Psoas muscle (tissue), 8 donors: ENCODE measurements around the gene MTMR2. TPM values are rescaled to one million over a fixed set of nuclear protein-coding genes. Genes with fewer than 3 reads are reported as not detected.
A peak's percentile ranks its signal among the peaks of the same experiment; 100 is the strongest.

Source experiments
- ATAC-seq, 4 donors: fragments of 200-7000 bp; cut with Tn5 transposase; one replicate each; pipeline ENCODE4 v1.9.1; 2020; ENCODE audit warnings: moderate library complexity in 3 of 4, mild to moderate bottlenecking in 2 of 4
- DNase-seq, 2 donors: peaks; one replicate each; pipeline ENCODE4 v3.0.0-alpha.2; 2020
- H3K27ac ChIP-seq: fragments of 200-600 bp; one replicate; pipeline ENCODE4 v1.8.0; 2022
- H3K27me3 ChIP-seq, 3 donors: fragments of 200-600 bp in 1 of 3; one replicate each; pipeline versions ENCODE4 v1.6.1 to v1.8.0; 2013 to 2022; ENCODE audit warnings: low read length in 2 of 3, mild to moderate bottlenecking in 2 of 3, moderate library complexity in 1 of 3; ENCODE audit not compliant: insufficient read depth in 3 of 3
- H3K36me3 ChIP-seq, 2 donors: fragments of 200-600 bp in 1 of 2; one replicate each; pipeline versions ENCODE4 v1.6.1 to v1.8.0; 2013 to 2022; ENCODE audit warnings: low read depth in 1 of 2, mild to moderate bottlenecking in 1 of 2, moderate library complexity in 1 of 2; ENCODE audit not compliant: insufficient read depth in 1 of 2
- H3K4me1 ChIP-seq: fragments of 200-600 bp; one replicate; pipeline ENCODE4 v1.8.0; 2022
- H3K4me3 ChIP-seq: fragments of 200-600 bp; one replicate; pipeline ENCODE4 v1.8.0; 2022; ENCODE audit warnings: mild to moderate bottlenecking
- H3K9me3 ChIP-seq: fragments of 200-600 bp; one replicate; pipeline ENCODE4 v1.8.0; 2022
- WGBS, 3 donors: extraction: QIAGEN DNeasy Blood & Tissue Kit; methylation state at CpG; one replicate each; pipeline versions ENCODE4 v1.1.6 to v1.1.7; 2013; 5-methylcytosine and 5-hydroxymethylcytosine counted together
- intact Hi-C, 2 donors: fragments of 100-400 bp; cut with DNase I; formaldehyde crosslinking; loops; one replicate each; pipeline versions ENCODE4 v1.11.0 to v1.14.2; 2022
- polyA plus RNA-seq, 3 donors: library from polyadenylated mRNA; stranded (reverse); fragments of 200-250 nt; gene quantifications; one replicate each; pipeline ENCODE4 v1.2.3, GENCODE V29; 2013
- total RNA-seq, 4 donors: library from RNA; stranded (reverse); fragmentation: NEBNext Ultra II Directional in 2 of 4; extraction: Animal tissue kit (Norgen Biotek cat#: 25700) in 2 of 4; gene quantifications; one replicate each; pipeline versions ENCODE4 v1.2.1 to v1.2.4, GENCODE V29; 2021 to 2023
- TF ChIP-seq, protein P1 (sequence below): fragments of 200-600 bp; IDR thresholded peaks from one replicate; pipeline ENCODE4 v1.8.0; 2022; ENCODE audit warnings: antibody characterized with exemption
- donor health status: healthy with polysubstance abuse.
- donor health status: DM: no; HTN: no; CAD: no; lungs with moderate emphysema.
- donor health status: Bipolar disorder and iron deficiency.
- donor health status: healthy.
- donor health status: DM: yes; HTN: yes; CAD: no.
- donor health status: DM: no; HTN: no; CAD: no.
- donor health status: DM: no; HTN: no; CAD: no.
- donor health status: DM: yes; HTN: yes; CAD: no.

MTMR2 gene
- total and polyA plus RNA-seq, 7 donors: 5.4 to 9.9 (median 7.7) TPM

DNA sequence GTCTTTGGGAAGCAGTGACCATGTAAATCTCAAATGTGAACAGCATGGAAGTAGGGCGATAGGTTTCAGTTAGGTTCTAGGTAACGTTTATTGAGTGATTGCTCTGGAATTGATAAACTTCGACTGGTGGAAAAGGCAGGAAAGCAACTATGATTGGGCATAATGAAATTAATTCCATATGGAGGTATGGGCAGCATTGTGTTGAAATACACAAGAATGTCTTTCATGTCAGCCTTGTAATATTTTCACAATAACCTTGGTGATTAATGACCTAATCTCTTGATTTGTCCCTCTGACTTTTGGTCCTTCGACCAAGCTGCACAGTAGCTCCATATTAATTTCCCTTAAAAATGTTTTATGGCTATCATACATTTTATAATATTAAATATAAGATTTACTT, 130.8 kb downstream of the MTMR2 start:
- Histone ChIP-seq H3K27ac (no peak overlapping the region), H3K27me3 (no peaks in the 10 kb centered on the region), H3K4me1 (peaks cover 17% of the 10 kb centered on the region), H3K9me3 (no peaks in the 10 kb centered on the region), H3K36me3 (peaks cover 0 to 1% of the 10 kb centered on the region in 2 donors), H3K4me3 (no peak overlapping the region)
- WGBS, 3 donors: 87 to 91% (median 88%) methylated on average over 4 of the region's 4 CpGs
- TF ChIP-seq, protein P1, sequence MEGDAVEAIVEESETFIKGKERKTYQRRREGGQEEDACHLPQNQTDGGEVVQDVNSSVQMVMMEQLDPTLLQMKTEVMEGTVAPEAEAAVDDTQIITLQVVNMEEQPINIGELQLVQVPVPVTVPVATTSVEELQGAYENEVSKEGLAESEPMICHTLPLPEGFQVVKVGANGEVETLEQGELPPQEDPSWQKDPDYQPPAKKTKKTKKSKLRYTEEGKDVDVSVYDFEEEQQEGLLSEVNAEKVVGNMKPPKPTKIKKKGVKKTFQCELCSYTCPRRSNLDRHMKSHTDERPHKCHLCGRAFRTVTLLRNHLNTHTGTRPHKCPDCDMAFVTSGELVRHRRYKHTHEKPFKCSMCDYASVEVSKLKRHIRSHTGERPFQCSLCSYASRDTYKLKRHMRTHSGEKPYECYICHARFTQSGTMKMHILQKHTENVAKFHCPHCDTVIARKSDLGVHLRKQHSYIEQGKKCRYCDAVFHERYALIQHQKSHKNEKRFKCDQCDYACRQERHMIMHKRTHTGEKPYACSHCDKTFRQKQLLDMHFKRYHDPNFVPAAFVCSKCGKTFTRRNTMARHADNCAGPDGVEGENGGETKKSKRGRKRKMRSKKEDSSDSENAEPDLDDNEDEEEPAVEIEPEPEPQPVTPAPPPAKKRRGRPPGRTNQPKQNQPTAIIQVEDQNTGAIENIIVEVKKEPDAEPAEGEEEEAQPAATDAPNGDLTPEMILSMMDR: no peak
- intact Hi-C loops: loop anchor here in 1 of 2 donors (5.0 kb wide), 1 partner anchor 821 kb away; the partner anchor contains the start of genes CWC15 and KDM4D
- ATAC-seq: no peak
- DNase-seq: no peak

DNA sequence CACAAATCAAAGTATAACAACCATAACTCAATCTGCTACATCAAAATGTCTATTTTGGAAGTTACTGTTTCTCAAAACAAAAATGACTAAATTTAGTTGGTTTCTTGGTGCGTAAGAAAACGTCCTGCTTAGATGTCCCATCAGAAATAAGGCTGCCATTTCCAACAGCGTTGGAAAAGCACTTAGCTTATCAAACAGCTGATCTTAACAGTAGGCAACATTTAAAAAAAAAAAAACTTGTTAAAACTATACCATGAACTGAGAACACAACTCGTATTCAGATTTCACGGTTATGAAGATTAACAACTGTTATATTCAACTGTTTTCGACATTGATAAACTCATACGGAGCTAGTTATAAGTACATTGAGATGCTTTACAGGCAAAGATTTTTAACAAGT, 131.2 kb downstream of the MTMR2 start:
- H3K27ac ChIP-seq: no peak overlapping the region
- H3K4me1 ChIP-seq: peaks cover 20% of the 10 kb centered on the region
- WGBS, 3 donors: 89 to 90% (median 90%) methylated on average over 7 of the region's 7 CpGs
- no peak for DNase-seq
- intact Hi-C loops: loop anchor here in 1 of 2 donors (5.0 kb wide), 1 partner anchor 820 kb away; the partner anchor contains the start of genes CWC15 and KDM4D
- TF ChIP-seq, protein P1: no peak
- ATAC-seq: no peak
- no peaks in the 10 kb centered on the region for H3K9me3 ChIP-seq
- H3K27me3 ChIP-seq: no peaks in the 10 kb centered on the region
- H3K36me3 ChIP-seq: peaks cover 0 to 5% of the 10 kb centered on the region in 2 donors
- H3K4me3 ChIP-seq: no peak overlapping the region

DNA sequence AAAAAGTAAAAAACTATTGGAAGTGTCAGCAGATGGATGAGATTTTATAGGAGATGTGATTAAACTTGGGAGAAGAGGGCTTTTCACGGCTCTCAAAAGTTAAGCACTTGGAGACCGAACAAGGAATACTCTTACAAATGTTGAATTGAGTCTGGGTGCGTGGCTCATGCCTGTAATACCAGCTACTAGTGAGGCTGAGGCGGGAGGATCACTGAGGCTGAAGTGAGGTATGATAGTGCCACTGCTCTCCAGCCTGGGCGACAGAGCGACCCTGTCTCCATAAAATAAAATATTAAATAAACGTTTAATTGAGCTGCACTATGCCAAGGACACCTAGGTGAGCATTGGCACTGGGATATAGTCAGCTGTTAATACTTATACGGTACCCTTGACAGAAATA, 131.7 kb downstream of the MTMR2 start:
- intact Hi-C loops: loop anchor here in 1 of 2 donors (5.0 kb wide), 1 partner anchor 820 kb away; the partner anchor contains the start of genes CWC15 and KDM4D
- ATAC-seq (no peak), DNase-seq (no peak)
- whole genome bisulfite sequencing, 3 donors: 81 to 86% (median 84%) methylated on average over 8 of the region's 8 CpGs
- Histone ChIP-seq H3K36me3 (peaks cover 0 to 10% of the 10 kb centered on the region in 2 donors), H3K9me3 (no peaks in the 10 kb centered on the region), H3K27me3 (no peaks in the 10 kb centered on the region), H3K4me1 (peaks cover 20% of the 10 kb centered on the region), H3K27ac (no peak overlapping the region), H3K4me3 (peak overlapping the region; percentile 73)
- TF ChIP-seq, protein P1: no peak

DNA sequence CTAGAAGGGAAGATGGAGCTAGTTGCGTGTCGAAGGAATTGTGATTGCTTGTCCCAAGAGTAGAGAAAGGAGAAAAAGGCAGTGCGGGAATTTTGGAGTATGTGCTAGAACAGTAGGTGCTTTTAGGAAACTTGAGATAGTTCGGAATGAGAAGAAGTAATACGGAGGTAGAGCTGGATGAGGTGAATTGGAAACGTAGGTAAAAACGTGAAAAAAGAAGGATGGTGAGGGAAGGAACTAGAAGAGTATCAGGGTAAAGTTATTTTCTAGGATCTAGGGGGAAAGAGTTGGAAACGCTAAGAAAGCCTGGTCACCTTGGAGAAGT, 132.2 kb downstream of the MTMR2 start:
- H3K4me3 ChIP-seq: peak overlapping the region; percentile 73
- no peaks in the 10 kb centered on the region for H3K9me3 ChIP-seq
- no peak for ATAC-seq
- H3K27me3 ChIP-seq: no peaks in the 10 kb centered on the region
- peaks cover 20% of the 10 kb centered on the region for H3K4me1 ChIP-seq
- TF ChIP-seq, protein P1: no peak
- intact Hi-C loops: loop anchor here in 1 of 2 donors (5.0 kb wide), 1 partner anchor 819 kb away; the partner anchor contains the start of genes CWC15 and KDM4D
- DNase-seq: no peak
- no peak overlapping the region for H3K27ac ChIP-seq
- peaks cover 0 to 16% of the 10 kb centered on the region in 2 donors for H3K36me3 ChIP-seq
- WGBS, 3 donors: 47 to 54% (median 53%) methylated on average over 8 of the region's 8 CpGs
